Activated CD4-positive, alpha-beta T cell treated with anti-CD3 and anti-CD28 coated beads, Interleukin-2, amount 10 ng/mL, durations not matched to agents 7 days and 5 days (primary cell): ENCODE data around the gene UVRAG. TPM values are rescaled to one million over a fixed set of nuclear protein-coding genes. Genes with fewer than 3 reads are reported as not detected.

Experiments used
- CTCF ChIA-PET: fragments of 350-600 bp; sonication (Branson Sonifier 250); formaldehyde crosslinking; loops from one replicate; lab custom pipeline; 2021; ENCODE audit warnings: antibody characterized with exemption; lab: Charles Lee
- POLR2A ChIA-PET: fragments of 350-600 bp; sonication (Branson Sonifier 250); formaldehyde crosslinking; loops from one replicate; lab custom pipeline; 2021; ENCODE audit warnings: antibody characterized with exemption; lab: Charles Lee
- DNase-seq: peaks from one replicate; pipeline ENCODE4 v3.0.0-alpha.2; 2020
- H3K27ac Mint-ChIP-seq: one replicate; pipeline ENCODE4 v1.8.0; 2021; ENCODE audit warnings: mild to moderate bottlenecking, moderate library complexity, mixed read lengths
- H3K27me3 Mint-ChIP-seq: one replicate; pipeline ENCODE4 v1.8.0; 2021; ENCODE audit warnings: mixed read lengths
- H3K36me3 Mint-ChIP-seq: one replicate; pipeline ENCODE4 v1.8.0; 2021; ENCODE audit warnings: low read depth, mixed read lengths
- H3K4me1 Mint-ChIP-seq: one replicate; pipeline ENCODE4 v1.8.0; 2021; ENCODE audit warnings: mixed read lengths
- H3K4me3 Mint-ChIP-seq: one replicate; pipeline ENCODE4 v1.8.0; 2021; ENCODE audit warnings: mild to moderate bottlenecking, moderate library complexity, mixed read lengths
- H3K9me3 Mint-ChIP-seq: one replicate; pipeline ENCODE4 v1.8.0; 2021; ENCODE audit warnings: mixed read lengths
- total RNA-seq, 2 experiments: library from RNA; stranded (reverse); gene quantifications; one replicate each; pipeline ENCODE4 v1.2.3, GENCODE V29; 2021

The UVRAG gene
- total RNA-seq, 2 experiments from 2014 or later = 16.8 to 17.0 TPM

DNA sequence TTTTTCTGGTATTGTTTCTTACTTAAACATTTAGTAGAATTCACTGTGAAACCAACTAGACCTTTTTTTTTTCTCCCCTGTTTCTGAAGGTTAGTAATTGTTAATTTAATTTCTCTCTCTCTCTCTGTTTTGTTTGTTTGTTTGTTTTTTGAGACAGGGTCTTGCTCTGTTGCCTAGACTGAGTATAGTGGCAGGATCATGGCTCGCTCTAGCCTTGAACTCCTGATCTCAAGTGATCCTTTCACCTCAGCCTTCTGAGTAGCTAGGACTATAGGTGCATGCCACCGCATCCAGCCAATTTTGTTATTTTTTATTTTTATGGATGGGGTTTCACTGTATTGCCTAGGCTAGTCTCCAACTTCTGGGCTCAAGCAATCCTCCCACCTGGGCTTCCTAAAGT lies 165.0 kb downstream of the UVRAG start:
- peaks cover 3% of the 10 kb centered on the region for H3K9me3 Mint-ChIP-seq
- no peak overlapping the region for H3K27ac Mint-ChIP-seq
- no peaks in the 10 kb centered on the region for H3K4me1 Mint-ChIP-seq
- DNase-seq = no peak
- POLR2A ChIA-PET = no interaction called here
- H3K4me3 Mint-ChIP-seq = no peak overlapping the region
- no peaks in the 10 kb centered on the region for H3K27me3 Mint-ChIP-seq
- CTCF ChIA-PET = interaction anchor here (0.7 kb wide), 1 partner anchor 129 kb away, joined by 5 read pairs; no protein-coding TSS in a partner anchor
- peaks cover 21% of the 10 kb centered on the region for H3K36me3 Mint-ChIP-seq

DNA sequence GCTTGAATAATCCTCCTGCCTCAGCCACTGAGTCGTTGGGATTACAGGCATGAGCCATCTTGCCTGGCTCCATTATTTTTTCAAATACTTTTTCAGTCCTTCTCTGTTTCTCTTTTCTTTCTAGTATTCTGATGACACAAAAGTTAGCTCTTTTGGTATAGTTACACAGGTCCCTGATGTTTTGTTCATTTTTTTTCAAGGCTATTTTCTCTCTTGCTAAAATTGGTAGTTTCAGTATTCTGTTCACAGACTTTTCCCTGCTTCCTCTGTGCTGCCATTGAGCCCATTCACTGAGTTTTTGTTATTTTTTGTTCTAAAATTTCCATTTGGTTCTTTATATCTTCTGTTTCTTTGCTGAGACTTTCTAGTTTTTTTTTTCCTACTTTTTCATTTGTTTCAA lies 166.5 kb downstream of the UVRAG start:
- Mint-ChIP-seq H3K27me3 (no peaks in the 10 kb centered on the region), H3K4me3 (no peak overlapping the region), H3K4me1 (no peaks in the 10 kb centered on the region), H3K9me3 (peaks cover 3% of the 10 kb centered on the region), H3K27ac (no peak overlapping the region), H3K36me3 (peaks cover 18% of the 10 kb centered on the region)
- DNase-seq = no peak
- POLR2A ChIA-PET = no interaction called here
- CTCF ChIA-PET = no interaction called here

DNA sequence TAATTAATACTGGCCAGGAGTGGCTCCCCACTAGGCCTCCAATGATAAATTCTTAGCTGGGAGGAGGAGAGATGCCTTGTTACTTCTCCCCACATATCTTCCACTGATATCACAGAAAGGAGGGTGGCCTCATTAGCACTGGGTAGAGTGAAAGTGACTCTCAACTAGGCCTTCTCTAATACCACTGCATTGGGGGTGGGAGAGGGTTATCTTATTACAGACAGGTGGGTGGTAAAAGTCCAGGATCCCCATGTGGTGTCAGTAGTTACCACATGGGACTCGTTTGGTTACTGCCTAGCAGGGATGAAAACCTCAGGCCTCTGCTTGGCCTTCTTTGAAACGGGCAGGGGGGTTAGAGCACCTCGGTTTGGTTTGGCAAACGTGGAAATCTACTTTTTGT lies 167.3 kb downstream of the UVRAG start:
- Mint-ChIP-seq H3K27me3 (no peaks in the 10 kb centered on the region), H3K27ac (no peak overlapping the region), H3K4me3 (no peak overlapping the region), H3K9me3 (peaks cover 3% of the 10 kb centered on the region), H3K4me1 (no peaks in the 10 kb centered on the region), H3K36me3 (peaks cover 20% of the 10 kb centered on the region)
- CTCF ChIA-PET = no interaction called here
- DNase-seq = no peak
- POLR2A ChIA-PET = no interaction called here

DNA sequence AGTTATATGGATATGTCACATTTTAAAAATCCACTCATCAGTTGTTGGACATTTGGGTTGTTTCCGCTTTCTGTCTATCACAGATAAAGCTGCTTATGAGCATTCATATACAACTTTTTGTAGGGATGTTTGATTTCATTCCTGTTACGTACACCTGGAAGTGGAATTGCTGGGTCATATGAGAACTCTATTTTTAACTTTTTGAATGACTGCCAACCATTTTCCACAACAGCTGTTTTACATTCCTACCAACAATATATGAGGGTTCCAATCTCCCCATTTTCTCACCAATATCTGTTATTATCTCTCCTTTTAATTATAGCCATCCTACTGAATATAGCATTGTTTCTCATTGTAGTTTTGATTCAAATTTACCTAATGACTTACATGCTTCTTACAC lies 172.0 kb downstream of the UVRAG start:
- DNase-seq = no peak
- Mint-ChIP-seq H3K36me3 (peaks cover 30% of the 10 kb centered on the region), H3K27me3 (no peaks in the 10 kb centered on the region), H3K4me3 (no peak overlapping the region), H3K4me1 (peaks cover 11% of the 10 kb centered on the region), H3K9me3 (no peaks in the 10 kb centered on the region), H3K27ac (no peak overlapping the region)
- ChIA-PET POLR2A (no interaction called here), CTCF (no interaction called here)

DNA sequence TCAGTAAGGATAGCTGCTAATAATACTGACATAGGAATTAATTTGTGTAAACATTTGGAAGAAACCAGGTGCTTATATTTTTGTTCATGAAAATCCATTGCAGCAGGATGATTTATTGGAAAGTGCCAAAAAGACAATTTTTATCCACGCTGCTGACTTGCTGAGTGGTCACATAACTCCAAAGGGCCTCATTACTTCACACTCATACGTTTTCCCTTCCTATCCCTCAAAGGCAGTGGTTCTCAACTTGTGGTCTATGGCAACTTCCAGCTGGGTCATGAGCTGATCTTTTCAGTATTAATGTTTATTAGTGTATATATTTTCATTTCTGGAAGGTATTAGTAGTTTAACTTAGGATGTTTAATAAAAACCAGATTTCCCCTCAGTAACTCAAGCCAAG lies 178.1 kb downstream of the UVRAG start:
- peaks cover 18% of the 10 kb centered on the region for H3K36me3 Mint-ChIP-seq
- H3K27me3 Mint-ChIP-seq = no peaks in the 10 kb centered on the region
- no peak overlapping the region for H3K4me3 Mint-ChIP-seq
- no peaks in the 10 kb centered on the region for H3K9me3 Mint-ChIP-seq
- H3K27ac Mint-ChIP-seq = no peak overlapping the region
- POLR2A ChIA-PET = no interaction called here
- H3K4me1 Mint-ChIP-seq = peaks cover 11% of the 10 kb centered on the region
- CTCF ChIA-PET = interaction anchor here (1.0 kb wide), 1 partner anchor 191 kb away, joined by 3 read pairs; no protein-coding TSS in a partner anchor
- DNase-seq = no peak

DNA sequence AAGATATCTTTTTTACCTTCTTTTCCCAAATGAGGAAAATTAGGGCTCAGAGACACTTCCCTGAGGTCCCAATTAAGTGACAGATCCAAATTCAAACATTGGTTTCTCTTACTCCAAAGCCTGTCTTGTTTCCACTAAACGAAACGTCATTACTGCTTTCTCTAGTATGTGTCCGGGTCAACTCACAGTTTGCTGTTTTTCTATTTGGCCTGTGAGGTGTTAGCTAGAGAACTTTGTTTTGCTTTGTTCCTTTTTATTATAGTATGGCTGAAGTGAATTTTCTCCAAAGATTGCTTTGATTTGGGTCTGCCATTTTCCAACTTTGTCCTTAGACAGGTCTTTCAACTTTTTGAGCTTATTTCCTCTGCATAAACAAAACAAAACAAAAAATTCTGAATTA lies 179.6 kb downstream of the UVRAG start:
- ChIA-PET CTCF (no interaction called here), POLR2A (no interaction called here)
- H3K4me1 Mint-ChIP-seq = peaks cover 6% of the 10 kb centered on the region
- no peaks in the 10 kb centered on the region for H3K27me3 Mint-ChIP-seq
- no peak for DNase-seq
- peaks cover 16% of the 10 kb centered on the region for H3K36me3 Mint-ChIP-seq
- no peak overlapping the region for H3K27ac Mint-ChIP-seq
- H3K4me3 Mint-ChIP-seq = no peak overlapping the region
- H3K9me3 Mint-ChIP-seq = peaks cover 5% of the 10 kb centered on the region

DNA sequence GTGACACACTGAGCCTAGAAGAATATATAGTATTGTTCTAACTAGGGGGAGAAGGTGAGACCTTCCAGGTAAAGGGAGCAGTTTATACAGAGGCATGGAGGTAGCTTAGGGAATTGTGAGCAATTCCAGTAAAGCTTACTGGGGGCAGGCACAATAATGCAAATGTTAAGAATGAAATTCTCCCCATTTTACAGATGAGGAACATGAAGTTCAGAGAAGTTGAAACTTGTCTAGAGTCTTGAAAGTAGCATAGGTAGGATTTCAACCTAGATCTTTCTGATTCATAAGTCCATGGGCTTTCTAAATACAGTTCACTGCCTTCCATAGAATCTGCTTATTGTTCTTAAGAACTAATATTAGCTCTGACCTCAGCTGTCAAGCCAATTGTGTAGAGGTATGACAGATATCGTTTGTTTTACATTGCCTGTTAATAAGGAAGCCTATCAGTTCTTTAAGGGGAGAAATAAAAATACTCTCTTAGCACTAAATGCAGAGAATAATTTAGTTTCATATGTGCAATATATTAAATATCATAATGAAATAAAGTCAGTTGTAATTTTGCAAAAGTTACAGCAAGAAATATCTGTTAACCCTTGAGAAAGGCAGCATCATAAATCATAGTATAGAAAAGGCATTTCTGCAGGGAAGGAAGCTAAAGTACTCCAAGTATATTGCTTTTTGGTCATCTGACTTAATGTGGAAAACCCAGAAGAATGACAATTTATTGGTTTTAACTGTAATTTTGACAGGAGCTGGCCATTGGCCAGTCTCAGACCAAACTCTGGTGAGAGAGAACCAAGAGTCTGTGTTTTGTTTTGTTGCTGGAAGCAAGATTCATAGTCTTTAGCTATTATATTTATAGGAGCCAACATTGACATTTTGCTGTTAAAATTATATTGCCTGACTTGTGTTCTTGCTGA lies 181.8 kb downstream of the UVRAG start:
- H3K36me3 Mint-ChIP-seq = peaks cover 24% of the 10 kb centered on the region
- H3K9me3 Mint-ChIP-seq = peaks cover 13% of the 10 kb centered on the region
- H3K27ac Mint-ChIP-seq = no peak overlapping the region
- no peak overlapping the region for H3K4me3 Mint-ChIP-seq
- ChIA-PET CTCF (no interaction called here), POLR2A (no interaction called here)
- H3K27me3 Mint-ChIP-seq = no peaks in the 10 kb centered on the region
- no peak for DNase-seq
- H3K4me1 Mint-ChIP-seq = no peaks in the 10 kb centered on the region

DNA sequence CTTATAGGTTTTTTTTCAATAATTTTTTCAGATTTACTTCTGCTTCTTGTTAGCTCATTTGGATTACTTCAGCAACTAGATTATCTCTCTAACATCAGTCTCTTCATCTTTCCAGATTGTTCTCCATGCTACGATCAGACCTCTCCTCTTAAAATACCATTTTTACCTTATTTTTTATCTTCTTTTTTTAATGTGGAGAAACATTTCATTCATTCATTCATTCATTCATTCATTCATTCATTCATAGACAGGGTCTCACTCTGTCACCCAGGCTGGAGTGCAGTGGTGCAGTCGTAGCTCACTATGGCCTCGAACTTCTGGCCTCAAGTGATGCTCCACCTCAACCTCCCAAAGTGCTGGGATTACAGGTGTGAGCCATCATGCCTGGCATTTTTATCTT lies 189.4 kb downstream of the UVRAG start:
- CTCF ChIA-PET = no interaction called here
- Mint-ChIP-seq H3K27me3 (no peaks in the 10 kb centered on the region), H3K27ac (no peak overlapping the region), H3K36me3 (peaks cover 42% of the 10 kb centered on the region), H3K4me1 (no peaks in the 10 kb centered on the region), H3K4me3 (no peak overlapping the region), H3K9me3 (peaks cover 8% of the 10 kb centered on the region)
- DNase-seq = no peak
- POLR2A ChIA-PET = no interaction called here

DNA sequence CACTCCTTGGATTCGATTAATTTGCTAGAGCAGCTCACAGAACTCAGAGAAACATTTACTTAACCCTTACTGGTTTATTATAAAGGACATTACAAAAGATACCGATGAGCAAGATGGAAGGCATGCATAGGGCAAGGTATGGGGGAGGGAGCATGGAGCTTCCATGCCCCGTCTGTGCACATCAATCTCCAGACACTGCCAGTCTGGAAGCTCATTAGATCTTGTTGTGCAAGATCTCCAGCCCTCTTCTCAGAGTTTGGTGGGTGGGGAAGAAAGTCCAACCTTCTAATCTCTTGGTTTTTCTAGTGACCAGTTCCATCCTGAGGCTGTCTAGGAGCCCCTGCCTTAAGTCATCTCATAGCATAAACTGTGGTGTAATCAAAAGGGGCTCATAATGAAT lies 190.7 kb downstream of the UVRAG start:
- no peaks in the 10 kb centered on the region for H3K27me3 Mint-ChIP-seq
- DNase-seq = no peak
- ChIA-PET CTCF (no interaction called here), POLR2A (no interaction called here)
- H3K4me1 Mint-ChIP-seq = no peaks in the 10 kb centered on the region
- H3K9me3 Mint-ChIP-seq = peaks cover 6% of the 10 kb centered on the region
- H3K36me3 Mint-ChIP-seq = peaks cover 47% of the 10 kb centered on the region
- no peak overlapping the region for H3K4me3 Mint-ChIP-seq
- no peak overlapping the region for H3K27ac Mint-ChIP-seq

DNA sequence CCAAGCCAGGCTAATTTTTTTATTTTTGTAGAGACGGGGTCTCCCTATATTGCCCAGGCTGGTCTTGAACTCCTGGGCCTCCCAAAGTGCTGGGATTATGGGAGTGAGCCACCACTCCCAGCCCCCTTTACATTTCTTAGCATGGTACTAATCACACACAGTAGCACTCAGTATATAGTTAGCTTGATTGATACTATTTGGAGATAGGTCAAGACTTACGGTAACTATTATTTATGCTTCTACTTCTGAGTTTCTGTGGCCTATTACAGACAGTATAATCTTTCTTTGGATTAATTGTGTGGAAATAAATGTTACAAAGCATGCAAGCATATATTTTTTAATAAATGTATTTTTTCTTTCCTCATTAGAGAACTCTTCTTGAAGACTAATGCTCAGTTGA lies 192.2 kb downstream of the UVRAG start:
- H3K9me3 Mint-ChIP-seq = no peaks in the 10 kb centered on the region
- no peak overlapping the region for H3K4me3 Mint-ChIP-seq
- ChIA-PET CTCF (no interaction called here), POLR2A (no interaction called here)
- no peak for DNase-seq
- no peaks in the 10 kb centered on the region for H3K27me3 Mint-ChIP-seq
- H3K36me3 Mint-ChIP-seq = peaks cover 44% of the 10 kb centered on the region
- no peaks in the 10 kb centered on the region for H3K4me1 Mint-ChIP-seq
- H3K27ac Mint-ChIP-seq = no peak overlapping the region

DNA sequence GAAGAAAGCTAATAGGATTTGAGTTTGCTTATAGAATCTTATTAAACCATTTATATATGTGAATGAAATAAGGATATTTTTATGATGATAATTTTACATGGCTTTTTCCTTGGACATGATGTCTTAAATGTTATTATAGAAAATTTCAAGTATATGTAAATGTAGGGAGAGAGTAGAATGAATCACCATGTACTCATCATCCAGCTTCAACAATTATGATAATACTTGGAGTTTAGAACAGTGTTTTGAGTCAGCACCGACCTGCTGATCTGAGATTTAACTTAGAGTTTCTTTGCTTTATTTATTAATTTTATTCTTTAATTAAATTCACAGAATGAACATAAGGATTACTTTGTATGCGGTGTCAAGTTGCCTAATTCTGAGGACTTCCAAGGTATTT lies 193.5 kb downstream of the UVRAG start:
- Mint-ChIP-seq H3K9me3 (no peaks in the 10 kb centered on the region), H3K4me3 (no peak overlapping the region), H3K36me3 (peaks cover 43% of the 10 kb centered on the region), H3K4me1 (no peaks in the 10 kb centered on the region), H3K27me3 (no peaks in the 10 kb centered on the region), H3K27ac (no peak overlapping the region)
- ChIA-PET POLR2A (no interaction called here), CTCF (no interaction called here)
- DNase-seq = no peak

DNA sequence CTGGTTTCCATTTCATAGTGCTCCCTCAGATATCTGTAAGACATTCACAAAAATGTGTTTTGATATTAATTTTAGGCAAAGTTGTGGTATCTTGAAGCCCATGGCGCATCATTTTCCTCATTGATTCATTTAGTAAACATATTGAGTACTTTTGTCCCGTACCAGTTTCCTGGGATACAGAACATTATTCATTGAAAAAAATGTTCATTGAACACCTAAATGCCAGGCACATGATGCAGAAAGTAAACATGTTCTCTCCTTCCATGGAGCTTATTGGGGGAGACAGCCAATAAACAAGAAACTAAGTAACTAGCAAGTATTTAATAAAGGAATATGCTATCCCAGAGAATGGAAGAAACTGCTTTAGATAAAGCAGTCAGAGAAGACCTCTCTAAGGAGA lies 195.0 kb downstream of the UVRAG start:
- Mint-ChIP-seq H3K36me3 (peaks cover 32% of the 10 kb centered on the region), H3K4me1 (no peaks in the 10 kb centered on the region), H3K4me3 (no peak overlapping the region), H3K27me3 (no peaks in the 10 kb centered on the region), H3K9me3 (no peaks in the 10 kb centered on the region), H3K27ac (no peak overlapping the region)
- no peak for DNase-seq
- ChIA-PET POLR2A (no interaction called here), CTCF (interaction anchor here (1.2 kb wide), 1 partner anchor 15 kb away, joined by 3 read pairs; no protein-coding TSS in a partner anchor)

DNA sequence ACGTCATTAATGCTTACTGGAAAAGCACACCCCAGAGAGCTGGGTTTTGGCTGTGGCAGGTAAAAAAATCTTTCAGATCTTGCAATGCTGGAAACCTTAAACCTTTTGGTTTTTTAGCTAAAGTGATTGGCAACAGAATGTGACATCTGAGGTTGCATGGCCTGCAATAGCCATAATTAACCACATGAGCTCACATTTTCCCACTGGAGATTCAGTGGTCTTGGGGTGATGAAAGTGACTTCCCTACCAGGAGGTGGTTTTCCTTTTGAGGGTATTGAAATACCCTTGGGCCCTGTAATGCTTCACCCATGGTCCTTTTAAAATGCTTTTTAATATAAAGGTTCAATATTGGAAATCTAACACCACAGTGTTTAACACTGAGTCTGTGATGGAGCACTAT lies 198.5 kb downstream of the UVRAG start:
- POLR2A ChIA-PET = no interaction called here
- no peak overlapping the region for H3K4me3 Mint-ChIP-seq
- no peak for DNase-seq
- CTCF ChIA-PET = no interaction called here
- no peaks in the 10 kb centered on the region for H3K4me1 Mint-ChIP-seq
- peaks cover 40% of the 10 kb centered on the region for H3K36me3 Mint-ChIP-seq
- peaks cover 12% of the 10 kb centered on the region for H3K9me3 Mint-ChIP-seq
- no peaks in the 10 kb centered on the region for H3K27me3 Mint-ChIP-seq
- no peak overlapping the region for H3K27ac Mint-ChIP-seq
